ENCODE data around the gene ROBO1.

DNA sequence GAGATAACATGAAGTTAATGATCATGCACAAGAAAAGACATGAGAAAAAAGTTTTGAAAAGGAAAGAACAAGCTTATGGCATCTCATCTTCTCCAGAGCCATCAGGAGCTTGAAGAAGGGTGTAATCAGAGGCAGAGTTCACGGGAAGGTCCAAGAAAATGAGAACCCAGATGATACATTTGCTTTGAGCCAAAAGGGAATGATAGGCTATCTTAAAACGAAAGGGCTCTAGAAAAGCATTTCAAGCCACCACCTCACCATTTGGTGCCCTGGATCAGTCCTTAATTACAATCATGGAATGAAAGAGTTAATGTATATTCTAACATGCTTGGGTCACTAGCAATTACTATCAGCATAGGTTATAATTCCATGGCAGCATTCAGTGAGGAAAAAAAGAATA lies 781.8 kb downstream of the ROBO1 start:
- TF ChIP-seq POLR2A (IDR thresholded peaks at IDR 0.05; ENCODE audit: low read length) (no peak), GATA1 (IDR thresholded peaks at IDR 0.05; ENCODE audit: low read depth, low read length) (no peak)
